ENCODE results near the gene FBXW5.

FBXW5 gene

DNA sequence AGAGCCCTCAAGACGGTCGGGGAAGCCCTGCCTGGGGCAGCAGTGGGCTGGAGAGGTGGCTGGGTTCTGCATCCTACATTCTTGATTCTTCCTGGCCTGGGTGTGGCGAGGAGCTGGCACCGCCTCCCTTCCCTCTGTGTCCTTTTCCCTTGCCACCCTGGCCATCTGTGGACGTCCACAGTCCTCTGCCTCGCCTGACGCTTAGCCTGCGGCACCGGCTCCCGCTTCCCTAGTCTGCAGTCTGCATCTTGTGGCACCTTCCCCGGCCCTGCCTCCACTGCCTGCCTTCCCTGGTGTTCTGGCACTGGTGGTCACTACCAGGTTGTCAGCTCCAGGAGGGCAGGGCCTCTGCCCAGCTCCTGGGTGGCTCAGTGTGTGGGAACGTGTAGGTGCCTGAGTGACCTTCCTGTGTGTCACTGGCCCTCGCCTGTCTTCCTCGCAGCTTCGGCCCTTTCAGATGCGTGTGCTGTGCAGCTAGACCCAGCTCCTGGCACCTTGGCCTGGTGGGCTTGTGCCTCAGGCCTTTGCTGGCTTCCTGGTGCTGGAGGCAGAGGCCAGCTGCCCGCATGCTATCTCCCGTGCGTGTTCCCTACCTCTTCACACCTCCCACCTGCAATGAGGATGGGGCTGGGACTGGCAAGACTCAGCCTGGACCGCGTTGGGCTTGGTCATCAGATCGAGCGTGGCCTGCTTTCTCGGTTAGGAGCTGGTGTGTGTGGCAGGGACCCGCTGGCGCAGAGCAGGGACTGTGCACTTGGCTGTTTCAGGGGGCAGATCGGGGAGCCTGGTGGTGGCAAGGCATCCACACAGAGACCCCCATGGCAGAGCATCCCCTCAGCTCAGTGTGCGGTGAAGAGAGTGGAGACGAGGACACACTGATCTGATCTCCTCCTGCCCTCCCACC lies 37.3 kb downstream of the FBXW5 start:
- no peak for TF ChIP-seq FOXP2 (optimal IDR thresholded peaks at IDR 0.05; ENCODE audit: borderline replicate concordance, extremely low read depth, extremely low read length, insufficient read depth)
- no peak for TF ChIP-seq TAF1 (IDR thresholded peaks at IDR 0.05; ENCODE audit: borderline replicate concordance, insufficient read depth, low read length)
- no peak for TF ChIP-seq REST (IDR thresholded peaks at IDR 0.05; ENCODE audit: insufficient read depth in 1 of 2, low read depth in 2 of 2, low read length in 2 of 2)
- TF ChIP-seq POLR2AphosphoS5 (IDR thresholded peaks at IDR 0.05; ENCODE audit: low read depth, low read length) = no peak
- no peak for TF ChIP-seq SIN3A (IDR thresholded peaks at IDR 0.05; ENCODE audit: borderline replicate concordance, insufficient read depth, low read length)

- TF ChIP-seq SIN3A (IDR thresholded peaks at IDR 0.05; ENCODE audit: borderline replicate concordance, insufficient read depth, low read length) = no peak
- TF ChIP-seq TAF1 (IDR thresholded peaks at IDR 0.05; ENCODE audit: borderline replicate concordance, insufficient read depth, low read length) = no peak
- TF ChIP-seq FOXP2 (optimal IDR thresholded peaks at IDR 0.05; ENCODE audit: borderline replicate concordance, extremely low read depth, extremely low read length, insufficient read depth) = no peak
- TF ChIP-seq REST (IDR thresholded peaks at IDR 0.05; ENCODE audit: insufficient read depth in 1 of 2, low read depth in 2 of 2, low read length in 2 of 2) = no peak
- TF ChIP-seq POLR2AphosphoS5 (IDR thresholded peaks at IDR 0.05; ENCODE audit: low read depth, low read length) = no peak
Measured at GRCh38 chr9:136906266-136906665, 38.3 kb downstream of the FBXW5 start.

- TF ChIP-seq POLR2AphosphoS5 (IDR thresholded peaks at IDR 0.05; ENCODE audit: low read depth, low read length) (no peak), FOXP2 (optimal IDR thresholded peaks at IDR 0.05; ENCODE audit: borderline replicate concordance, extremely low read depth, extremely low read length, insufficient read depth) (no peak), REST (IDR thresholded peaks at IDR 0.05; ENCODE audit: insufficient read depth in 1 of 2, low read depth in 2 of 2, low read length in 2 of 2) (no peak), SIN3A (IDR thresholded peaks at IDR 0.05; ENCODE audit: borderline replicate concordance, insufficient read depth, low read length) (no peak), TAF1 (IDR thresholded peaks at IDR 0.05; ENCODE audit: borderline replicate concordance, insufficient read depth, low read length) (no peak)
Measured at GRCh38 chr9:136903041-136903554, 41.4 kb downstream of the FBXW5 start.

- TF ChIP-seq POLR2AphosphoS5 (IDR thresholded peaks at IDR 0.05; ENCODE audit: low read depth, low read length) (no peak), REST (IDR thresholded peaks at IDR 0.05; ENCODE audit: insufficient read depth in 1 of 2, low read depth in 2 of 2, low read length in 2 of 2) (no peak), SIN3A (IDR thresholded peaks at IDR 0.05; ENCODE audit: borderline replicate concordance, insufficient read depth, low read length) (no peak)
Measured at GRCh38 chr9:136902259-136902821, 42.2 kb downstream of the FBXW5 start.
